Measurements from ENCODE around the gene RTF2.

- TF ChIP-seq, protein P1, sequence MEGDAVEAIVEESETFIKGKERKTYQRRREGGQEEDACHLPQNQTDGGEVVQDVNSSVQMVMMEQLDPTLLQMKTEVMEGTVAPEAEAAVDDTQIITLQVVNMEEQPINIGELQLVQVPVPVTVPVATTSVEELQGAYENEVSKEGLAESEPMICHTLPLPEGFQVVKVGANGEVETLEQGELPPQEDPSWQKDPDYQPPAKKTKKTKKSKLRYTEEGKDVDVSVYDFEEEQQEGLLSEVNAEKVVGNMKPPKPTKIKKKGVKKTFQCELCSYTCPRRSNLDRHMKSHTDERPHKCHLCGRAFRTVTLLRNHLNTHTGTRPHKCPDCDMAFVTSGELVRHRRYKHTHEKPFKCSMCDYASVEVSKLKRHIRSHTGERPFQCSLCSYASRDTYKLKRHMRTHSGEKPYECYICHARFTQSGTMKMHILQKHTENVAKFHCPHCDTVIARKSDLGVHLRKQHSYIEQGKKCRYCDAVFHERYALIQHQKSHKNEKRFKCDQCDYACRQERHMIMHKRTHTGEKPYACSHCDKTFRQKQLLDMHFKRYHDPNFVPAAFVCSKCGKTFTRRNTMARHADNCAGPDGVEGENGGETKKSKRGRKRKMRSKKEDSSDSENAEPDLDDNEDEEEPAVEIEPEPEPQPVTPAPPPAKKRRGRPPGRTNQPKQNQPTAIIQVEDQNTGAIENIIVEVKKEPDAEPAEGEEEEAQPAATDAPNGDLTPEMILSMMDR (conservative IDR thresholded peaks at IDR 0.05; ENCODE audit: low read depth, low read length): no peak
- no peak for TF ChIP-seq EZH2 (IDR thresholded peaks at IDR 0.05; ENCODE audit: borderline replicate concordance, low read depth, low read length, poor library complexity, severe bottlenecking)
Observed at GRCh38 chr20:56442389-56443365, 25.8 kb upstream of the RTF2 start.
